Suppressor macrophage (primary cell): ENCODE data around the gene LGALS7.
"Not testable (repeated sequence)": the region's sequence is repeated elsewhere in the genome, so short reads cannot be mapped to it uniquely, and the experiment has no call there.

Source experiments
- DNase-seq, 4 experiments: peaks; one replicate each; pipeline ENCODE4 v3.0.0-alpha.2; 2020 to 2022

The LGALS7 gene

DNA sequence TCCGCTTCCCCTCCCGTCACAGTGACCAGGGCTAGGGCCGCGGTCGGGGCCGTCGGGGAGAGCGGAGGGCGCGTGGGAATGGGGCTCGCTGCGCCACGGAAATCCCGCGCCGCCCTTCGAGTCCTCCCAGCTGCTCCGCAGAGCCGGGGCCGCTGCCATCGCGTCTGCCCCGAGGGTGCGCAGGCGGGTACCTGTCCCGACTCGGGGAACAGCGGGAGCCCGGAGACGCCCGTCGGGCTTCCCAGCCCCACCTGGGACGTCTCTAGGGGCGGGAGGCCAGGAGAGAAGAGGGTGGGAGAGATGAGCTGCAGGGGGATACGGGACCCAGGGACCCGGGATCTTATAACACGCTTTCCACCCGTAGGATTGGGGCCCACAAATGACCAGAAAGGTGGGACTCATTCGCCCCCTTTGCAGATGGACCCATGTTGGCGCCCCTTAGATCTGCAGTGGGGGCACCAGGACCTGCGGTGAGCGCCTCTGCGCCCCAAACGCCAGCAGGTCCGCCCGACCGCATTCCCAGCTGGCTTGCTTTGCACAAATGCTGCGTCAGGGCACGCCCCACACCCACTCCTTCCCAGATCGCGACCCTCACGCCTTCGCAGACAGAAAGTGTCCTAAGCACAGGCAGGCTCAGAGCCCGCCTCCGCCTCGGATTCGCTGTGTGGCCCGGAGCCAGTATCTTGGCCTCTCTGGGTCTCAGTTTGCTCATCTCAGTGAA is 2.9 kb downstream of the LGALS7 start:
- not testable (repeated sequence) for DNase-seq

GRCh38 chr19:38769635-38770211 is 3.6 kb downstream of the LGALS7 start:
- peak; percentile 91 to 94 (median 93) for DNase-seq

DNA sequence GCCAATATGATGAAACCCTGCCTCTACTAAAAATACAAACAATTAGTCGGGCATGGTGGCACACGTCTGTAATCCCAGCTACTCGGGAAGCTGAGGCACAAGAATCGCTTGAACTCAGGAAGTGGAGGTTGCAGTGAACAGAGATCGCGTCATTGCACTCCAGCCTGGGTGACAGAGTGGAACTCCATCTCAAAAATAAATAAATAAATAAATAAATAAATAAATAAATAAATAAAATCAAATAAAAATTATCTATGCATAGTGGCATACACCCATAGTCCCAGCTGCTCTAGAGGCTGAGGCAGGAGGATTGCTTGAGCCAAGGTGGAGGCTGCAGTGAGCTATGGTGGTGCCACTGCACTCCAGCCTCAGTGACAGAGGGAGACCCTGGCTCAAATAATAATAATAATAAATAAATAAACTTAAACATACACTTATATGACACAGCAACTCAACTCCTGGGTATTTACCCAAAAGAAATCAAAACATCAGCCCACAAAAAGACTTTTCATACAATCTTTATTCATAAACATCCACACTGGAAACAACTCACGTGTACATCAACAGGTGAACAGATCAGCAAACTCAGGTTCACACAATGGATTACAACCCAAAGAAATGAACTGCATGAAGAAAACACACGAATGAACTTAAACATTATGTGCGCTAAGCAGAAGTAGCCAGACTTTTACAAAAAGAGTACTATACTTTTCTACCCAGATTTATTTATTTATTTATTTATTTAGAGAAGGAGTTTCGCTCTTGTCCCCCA is 6.9 kb downstream of the LGALS7 start:
- no peak for DNase-seq

DNA sequence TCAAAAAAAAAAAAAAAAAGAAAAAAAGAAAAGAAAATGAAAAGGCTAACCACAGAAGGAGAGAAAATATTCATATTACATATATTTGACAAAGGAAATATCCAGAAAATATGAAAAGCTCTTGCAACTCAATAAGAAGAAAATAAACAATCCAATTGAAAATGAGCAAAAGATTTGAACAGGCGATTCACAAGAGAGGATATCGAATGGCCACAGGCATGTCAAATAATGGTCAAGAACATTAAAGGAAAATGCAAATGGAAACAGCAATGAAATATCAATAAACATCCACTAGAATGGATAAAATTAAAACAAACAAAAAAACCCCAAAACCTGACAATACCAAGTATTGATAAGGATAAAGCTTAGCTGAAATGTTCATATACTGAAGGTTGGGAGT is 8.1 kb downstream of the LGALS7 start:
- no peak for DNase-seq

GRCh38 chr19:38763795-38764220 is 9.5 kb downstream of the LGALS7 start:
- no peak for DNase-seq

DNA sequence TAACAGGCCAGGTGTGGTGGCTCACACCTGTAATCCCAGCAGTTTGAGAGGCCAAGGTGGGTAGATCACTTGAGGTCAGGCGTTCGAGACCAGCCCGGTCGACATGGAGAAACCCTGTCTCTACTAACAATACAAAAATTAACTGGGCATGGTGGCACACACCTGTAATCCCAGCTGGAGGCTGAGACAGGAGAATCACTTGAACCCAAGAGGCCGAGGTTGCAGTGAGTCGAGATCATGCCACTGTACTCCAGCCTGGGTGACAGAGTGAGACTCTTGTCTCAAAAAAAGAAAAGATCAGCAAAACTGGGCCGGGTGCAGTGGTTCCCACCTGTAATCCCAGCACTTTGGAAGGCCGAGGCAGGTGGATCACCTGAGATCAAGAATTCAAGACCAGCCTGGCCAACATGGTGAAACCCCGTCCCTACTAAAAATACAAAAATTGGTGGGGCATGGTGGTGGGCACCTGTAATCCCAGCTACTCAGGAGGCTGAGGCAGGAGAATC is 11.4 kb downstream of the LGALS7 start:
- not testable (repeated sequence) for DNase-seq

- DNase-seq = not testable (repeated sequence)
Observed at GRCh38 chr19:38760805-38761517, 12.4 kb downstream of the LGALS7 start.

GRCh38 chr19:38759590-38760003 is 13.7 kb downstream of the LGALS7 start:
- peak; percentile 35 to 72 (median 56) for DNase-seq

GRCh38 chr19:38754196-38754595 is 19.1 kb downstream of the LGALS7 start:
- DNase-seq = not testable (repeated sequence)

DNA sequence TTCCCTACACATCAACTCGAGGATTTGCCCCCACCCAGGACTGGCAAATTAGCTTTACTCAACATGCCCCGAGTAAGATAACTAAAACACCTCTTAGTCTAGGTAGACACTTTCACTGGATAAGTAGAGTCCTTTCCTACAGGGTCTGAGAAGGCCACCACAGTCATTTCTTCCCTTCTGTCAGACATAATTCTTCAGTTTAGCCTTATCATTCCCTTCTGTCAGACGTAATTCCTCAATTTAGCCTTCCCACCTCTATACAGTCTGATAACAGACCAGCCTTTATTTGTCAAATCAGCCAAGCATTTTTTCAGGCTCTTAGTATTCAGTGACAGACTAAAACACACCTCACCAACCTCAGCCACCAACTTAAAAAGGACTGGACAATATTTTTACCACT is 19.5 kb downstream of the LGALS7 start:
- not testable (repeated sequence) for DNase-seq

GRCh38 chr19:38745316-38745715 is 28.0 kb downstream of the LGALS7 start:
- DNase-seq = no peak

- DNase-seq = no peak
Observed at GRCh38 chr19:38744874-38745273, 28.4 kb downstream of the LGALS7 start.

DNA sequence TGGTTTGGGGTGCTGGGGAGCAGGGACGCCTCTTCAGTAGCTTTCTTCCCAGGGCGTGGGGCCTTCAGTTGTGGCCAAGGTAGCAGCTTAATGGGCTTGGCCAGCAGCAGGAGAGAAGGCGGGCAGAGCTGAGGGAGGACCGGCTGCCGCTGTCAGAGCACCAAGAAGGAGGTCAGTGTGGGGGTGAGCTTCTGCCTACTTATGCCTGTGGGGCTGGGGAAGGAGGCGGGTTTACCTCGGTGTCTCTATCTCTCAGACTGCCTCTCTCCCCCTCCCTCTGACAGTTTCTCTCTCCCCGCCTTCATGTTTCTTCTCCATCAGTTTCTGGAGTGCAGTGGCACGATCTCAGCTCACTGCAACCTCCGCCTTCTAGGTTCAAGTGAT is 29.0 kb downstream of the LGALS7 start, which contains the start of gene CAPN12:
Gene CAPN12 (minus strand): TSS at position 177 of the 384 bp plus-strand sequence. CDS start 309 bp downstream, outside the sequence.
- DNase-seq = no peak

DNA sequence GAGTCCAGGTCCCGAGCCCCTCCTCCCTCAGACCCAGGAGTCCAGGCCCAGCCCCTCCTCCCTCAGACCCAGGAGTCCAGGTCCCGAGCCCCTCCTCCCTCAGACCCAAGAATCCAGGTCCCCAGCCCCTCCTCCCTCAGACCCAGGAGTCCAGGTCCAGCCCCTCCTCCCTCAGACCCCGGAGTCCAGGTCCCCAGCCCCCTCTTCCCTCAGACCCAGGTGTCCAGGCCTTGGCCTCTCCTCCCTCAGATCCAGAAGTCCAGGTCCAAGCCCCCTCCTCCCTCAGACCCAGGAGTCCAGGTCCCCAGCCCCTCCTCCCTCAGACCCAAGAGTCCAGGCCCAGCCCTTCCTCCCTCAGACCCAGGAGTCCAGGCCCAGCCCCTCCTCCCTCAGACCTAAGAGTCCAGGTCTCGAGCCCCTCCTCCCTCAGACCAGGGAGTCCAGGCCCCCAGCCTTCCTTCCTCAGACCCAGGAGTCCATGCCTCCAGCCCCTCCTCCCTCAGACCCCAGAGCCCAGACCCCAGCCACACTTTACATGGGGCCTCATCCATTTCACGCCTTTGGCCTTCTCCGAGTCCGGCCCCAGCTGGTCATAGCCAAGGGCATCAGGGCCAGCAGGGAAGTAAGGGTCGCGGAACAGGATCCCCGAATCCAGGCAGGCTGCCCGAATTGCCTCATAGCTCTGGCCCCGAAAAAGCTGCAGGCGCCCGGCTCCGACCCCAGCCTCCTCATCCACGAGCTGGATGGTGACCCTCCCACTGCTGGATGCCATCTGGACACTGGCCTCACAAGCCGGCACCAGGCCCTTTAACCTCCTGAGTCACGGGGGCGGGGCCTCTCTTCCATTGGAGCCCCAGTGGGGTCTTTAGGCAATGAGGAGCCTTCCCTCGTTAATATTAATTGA is 29.7 kb downstream of the LGALS7 start:
- no peak for DNase-seq

GRCh38 chr19:38742906-38743305 is 30.4 kb downstream of the LGALS7 start:
- no peak for DNase-seq

- no peak for DNase-seq
Observed at GRCh38 chr19:38742296-38742695, 31.0 kb downstream of the LGALS7 start.

DNA sequence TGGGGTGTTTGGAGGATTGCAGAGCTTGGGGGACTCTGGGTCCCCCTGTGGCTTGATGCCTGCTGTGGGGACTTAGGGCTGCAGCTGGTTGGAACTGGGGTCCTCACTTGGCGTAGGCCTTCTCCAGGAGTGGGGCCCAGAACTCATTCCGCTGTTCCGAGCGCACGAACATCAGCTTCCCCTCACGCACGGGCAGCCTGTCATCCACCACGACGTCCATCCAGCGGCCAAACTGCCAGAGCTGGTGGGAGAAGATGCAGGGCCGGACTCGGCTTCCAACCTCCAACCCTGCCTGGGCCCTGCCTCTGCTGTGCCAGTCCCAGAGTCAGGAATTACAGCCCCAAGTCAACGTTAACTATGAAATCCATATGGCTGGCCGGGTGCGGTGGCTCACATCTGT is 31.6 kb downstream of the LGALS7 start:
- no peak for DNase-seq

GRCh38 chr19:38740932-38741331 is 32.4 kb downstream of the LGALS7 start:
- no peak for DNase-seq

DNA sequence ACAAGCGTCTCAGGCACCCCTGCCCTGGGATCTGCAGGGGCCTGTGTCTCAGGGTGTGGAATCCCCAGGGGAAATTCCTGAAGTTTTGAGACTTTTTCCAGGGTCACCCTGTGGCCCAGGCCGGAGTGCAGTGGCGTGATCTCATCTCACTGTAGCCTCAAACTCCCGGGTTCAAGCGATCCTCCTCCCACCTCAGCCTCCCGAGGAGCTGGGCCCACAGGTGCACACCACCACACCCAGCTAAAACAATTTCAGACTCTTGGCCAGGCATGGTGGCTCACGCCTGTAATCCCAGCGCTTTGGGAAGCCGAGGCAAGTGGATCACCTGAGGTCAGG is 33.1 kb downstream of the LGALS7 start:
- no peak for DNase-seq

DNA sequence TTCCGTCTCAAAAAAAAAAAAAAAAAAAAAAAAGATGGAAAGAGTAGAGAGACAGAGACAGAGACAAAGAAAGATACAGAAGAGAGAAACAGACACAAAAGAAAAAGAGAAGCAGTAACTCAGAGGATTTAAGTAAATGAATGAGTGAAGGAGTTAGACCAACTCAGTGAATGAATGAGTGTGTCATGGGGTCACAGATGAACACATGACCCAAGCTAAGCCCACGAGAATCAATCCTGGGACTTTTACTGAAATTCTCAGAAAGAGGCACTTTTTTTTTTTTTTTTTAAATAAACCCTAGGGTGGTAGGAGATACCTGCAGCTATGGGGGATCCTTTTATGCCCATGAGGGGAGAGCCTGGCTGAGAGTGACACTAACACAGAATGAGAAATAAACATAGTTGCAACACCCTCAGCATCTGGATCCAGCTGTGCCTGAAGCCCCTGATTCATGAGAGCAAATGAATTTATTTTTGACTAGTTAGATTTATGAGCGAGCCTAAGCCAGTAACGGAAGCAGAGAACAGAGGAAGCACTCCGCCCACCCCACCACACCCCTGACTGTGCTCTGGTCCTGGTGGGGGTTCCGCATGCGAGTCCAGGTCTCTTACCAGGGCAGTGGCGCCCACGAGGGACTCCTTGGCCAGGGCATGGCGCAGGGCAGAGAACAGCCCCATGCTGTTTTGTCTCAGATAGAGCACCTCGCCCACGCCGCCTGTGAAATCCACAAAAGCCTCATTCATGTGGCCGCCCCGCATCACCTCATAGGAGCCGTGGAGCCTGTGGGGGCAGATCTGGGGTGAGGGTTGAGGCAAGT is 33.7 kb downstream of the LGALS7 start:
- DNase-seq = no peak
